ENCODE data around the gene MGAT4B. TPM values are rescaled to one million over a fixed set of nuclear protein-coding genes. Genes with fewer than 3 reads are reported as not detected.

Gene MGAT4B
- total and polyA plus RNA-seq, 2 of the 13 experiments (the other 11 are each of a cell fraction or from before 2014, with no cell fraction given), result 93.5 to 130 TPM

DNA sequence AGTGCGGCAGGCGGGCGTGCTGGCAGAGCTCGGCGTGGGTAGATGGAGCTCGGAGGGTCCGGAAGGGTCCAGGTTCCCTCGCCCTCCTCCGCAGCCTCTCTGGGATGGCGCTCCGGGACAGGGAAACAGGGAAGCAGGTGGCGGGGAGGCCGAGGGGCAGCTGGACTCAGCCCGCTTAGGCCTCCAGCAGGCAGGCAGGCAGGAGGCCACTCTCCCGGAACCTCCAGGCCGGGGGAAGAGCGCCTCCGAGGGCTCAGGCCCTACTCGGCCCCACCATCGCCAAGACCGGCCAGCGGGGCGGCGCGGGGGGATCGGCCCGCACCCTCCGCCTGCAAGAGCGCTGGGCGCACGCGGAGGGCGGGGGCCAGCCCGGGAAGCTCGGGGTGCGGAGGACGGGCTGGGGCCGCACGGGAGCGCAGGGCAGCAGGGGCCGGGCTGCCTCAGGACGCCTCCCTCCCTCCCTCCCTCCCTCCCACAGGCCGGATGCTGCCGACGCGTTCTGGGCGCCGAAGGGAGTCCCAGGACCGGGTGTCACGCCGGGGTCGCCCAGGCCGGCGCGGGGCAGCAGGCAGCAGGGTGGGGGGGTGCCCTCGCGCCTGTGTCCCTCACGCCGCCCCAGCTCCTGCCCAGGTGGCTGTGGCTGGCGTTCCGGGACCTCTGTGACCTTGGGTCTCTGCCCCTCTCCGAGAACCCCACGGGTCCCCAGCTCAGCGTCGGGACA, 977 bp downstream of the MGAT4B start (continued):
- TF ChIP-seq HOXA3 (CRISPR knock-in tag; IDR thresholded peaks at IDR 0.05) (no peak; the same call in 1 of the 2 replicates), ARHGAP35 (CRISPR knock-in tag; IDR thresholded peaks at IDR 0.05; ENCODE audit: borderline replicate concordance) (no peak), MAZ (IDR thresholded peaks at IDR 0.05; ENCODE audit: borderline replicate concordance, low read depth, low read length) (no peak), MAZ (CRISPR knock-in tag; IDR thresholded peaks at IDR 0.05; ENCODE audit: low read depth) (peak; percentile 63; the same call in 1 of the 2 replicates), SRSF4 (IDR thresholded peaks at IDR 0.05; ENCODE audit: low read depth, low read length, poor library complexity, severe bottlenecking) (no peak), PAWR (CRISPR knock-in tag; IDR thresholded peaks at IDR 0.05; ENCODE audit: borderline replicate concordance) (no peak), ZFP41 (CRISPR knock-in tag; IDR thresholded peaks at IDR 0.05; ENCODE audit: borderline replicate concordance) (no peak), JUND (CRISPR knock-in tag; IDR thresholded peaks at IDR 0.05) (no peak), CAMTA2 (CRISPR knock-in tag; IDR thresholded peaks at IDR 0.05; ENCODE audit: borderline replicate concordance) (no peak), CENPT (CRISPR knock-in tag; IDR thresholded peaks at IDR 0.05; ENCODE audit: low read depth) (0 out of 2 replicates have a peak, but pooled peaks have one; percentile 67), ZNF329 (CRISPR knock-in tag; IDR thresholded peaks at IDR 0.05; ENCODE audit: low read depth) (peak; percentile 77; the same call in 1 of the 2 replicates), NR2C2 (CRISPR knock-in tag; IDR thresholded peaks at IDR 0.05; ENCODE audit: borderline replicate concordance) (no peak), HMG20B (CRISPR knock-in tag; conservative IDR thresholded peaks at IDR 0.05) (no peak), KLF16 (CRISPR knock-in tag; IDR thresholded peaks at IDR 0.05) (0 out of 4 replicates have a peak, but pooled peaks of 1 of the 2 experiments have one; percentile 47), ASH2L (IDR thresholded peaks at IDR 0.05; ENCODE audit: insufficient read length, low read depth, low read length) (peak; percentile 32), KLF12 (CRISPR knock-in tag; IDR thresholded peaks at IDR 0.05; ENCODE audit: borderline replicate concordance) (no peak)
- TF ChIP-seq, protein P1, sequence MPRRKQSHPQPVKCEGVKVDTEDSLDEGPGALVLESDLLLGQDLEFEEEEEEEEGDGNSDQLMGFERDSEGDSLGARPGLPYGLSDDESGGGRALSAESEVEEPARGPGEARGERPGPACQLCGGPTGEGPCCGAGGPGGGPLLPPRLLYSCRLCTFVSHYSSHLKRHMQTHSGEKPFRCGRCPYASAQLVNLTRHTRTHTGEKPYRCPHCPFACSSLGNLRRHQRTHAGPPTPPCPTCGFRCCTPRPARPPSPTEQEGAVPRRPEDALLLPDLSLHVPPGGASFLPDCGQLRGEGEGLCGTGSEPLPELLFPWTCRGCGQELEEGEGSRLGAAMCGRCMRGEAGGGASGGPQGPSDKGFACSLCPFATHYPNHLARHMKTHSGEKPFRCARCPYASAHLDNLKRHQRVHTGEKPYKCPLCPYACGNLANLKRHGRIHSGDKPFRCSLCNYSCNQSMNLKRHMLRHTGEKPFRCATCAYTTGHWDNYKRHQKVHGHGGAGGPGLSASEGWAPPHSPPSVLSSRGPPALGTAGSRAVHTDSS (CRISPR knock-in tag; conservative IDR thresholded peaks at IDR 0.05), result 0 out of 2 replicates have a peak, but pooled peaks have one; percentile 63
- TF ChIP-seq, protein P2, sequence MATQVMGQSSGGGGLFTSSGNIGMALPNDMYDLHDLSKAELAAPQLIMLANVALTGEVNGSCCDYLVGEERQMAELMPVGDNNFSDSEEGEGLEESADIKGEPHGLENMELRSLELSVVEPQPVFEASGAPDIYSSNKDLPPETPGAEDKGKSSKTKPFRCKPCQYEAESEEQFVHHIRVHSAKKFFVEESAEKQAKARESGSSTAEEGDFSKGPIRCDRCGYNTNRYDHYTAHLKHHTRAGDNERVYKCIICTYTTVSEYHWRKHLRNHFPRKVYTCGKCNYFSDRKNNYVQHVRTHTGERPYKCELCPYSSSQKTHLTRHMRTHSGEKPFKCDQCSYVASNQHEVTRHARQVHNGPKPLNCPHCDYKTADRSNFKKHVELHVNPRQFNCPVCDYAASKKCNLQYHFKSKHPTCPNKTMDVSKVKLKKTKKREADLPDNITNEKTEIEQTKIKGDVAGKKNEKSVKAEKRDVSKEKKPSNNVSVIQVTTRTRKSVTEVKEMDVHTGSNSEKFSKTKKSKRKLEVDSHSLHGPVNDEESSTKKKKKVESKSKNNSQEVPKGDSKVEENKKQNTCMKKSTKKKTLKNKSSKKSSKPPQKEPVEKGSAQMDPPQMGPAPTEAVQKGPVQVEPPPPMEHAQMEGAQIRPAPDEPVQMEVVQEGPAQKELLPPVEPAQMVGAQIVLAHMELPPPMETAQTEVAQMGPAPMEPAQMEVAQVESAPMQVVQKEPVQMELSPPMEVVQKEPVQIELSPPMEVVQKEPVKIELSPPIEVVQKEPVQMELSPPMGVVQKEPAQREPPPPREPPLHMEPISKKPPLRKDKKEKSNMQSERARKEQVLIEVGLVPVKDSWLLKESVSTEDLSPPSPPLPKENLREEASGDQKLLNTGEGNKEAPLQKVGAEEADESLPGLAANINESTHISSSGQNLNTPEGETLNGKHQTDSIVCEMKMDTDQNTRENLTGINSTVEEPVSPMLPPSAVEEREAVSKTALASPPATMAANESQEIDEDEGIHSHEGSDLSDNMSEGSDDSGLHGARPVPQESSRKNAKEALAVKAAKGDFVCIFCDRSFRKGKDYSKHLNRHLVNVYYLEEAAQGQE (IDR thresholded peaks at IDR 0.05; ENCODE audit: borderline replicate concordance in 1 of 2, low read depth in 1 of 2, low read length in 2 of 2), result no peak
- TF ChIP-seq, protein P3, sequence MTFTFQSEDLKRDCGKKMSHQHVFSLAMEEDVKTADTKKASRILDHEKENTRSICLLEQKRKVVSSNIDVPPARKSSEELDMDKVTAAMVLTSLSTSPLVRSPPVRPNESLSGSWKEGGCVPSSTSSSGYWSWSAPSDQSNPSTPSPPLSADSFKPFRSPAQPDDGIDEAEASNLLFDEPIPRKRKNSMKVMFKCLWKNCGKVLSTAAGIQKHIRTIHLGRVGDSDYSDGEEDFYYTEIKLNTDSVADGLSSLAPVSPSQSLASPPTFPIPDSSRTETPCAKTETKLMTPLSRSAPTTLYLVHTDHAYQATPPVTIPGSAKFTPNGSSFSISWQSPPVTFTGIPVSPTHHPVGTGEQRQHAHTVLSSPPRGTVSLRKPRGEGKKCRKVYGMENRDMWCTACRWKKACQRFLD (CRISPR knock-in tag; IDR thresholded peaks at IDR 0.05; ENCODE audit: borderline replicate concordance), result no peak
- TF ChIP-seq, protein P4, sequence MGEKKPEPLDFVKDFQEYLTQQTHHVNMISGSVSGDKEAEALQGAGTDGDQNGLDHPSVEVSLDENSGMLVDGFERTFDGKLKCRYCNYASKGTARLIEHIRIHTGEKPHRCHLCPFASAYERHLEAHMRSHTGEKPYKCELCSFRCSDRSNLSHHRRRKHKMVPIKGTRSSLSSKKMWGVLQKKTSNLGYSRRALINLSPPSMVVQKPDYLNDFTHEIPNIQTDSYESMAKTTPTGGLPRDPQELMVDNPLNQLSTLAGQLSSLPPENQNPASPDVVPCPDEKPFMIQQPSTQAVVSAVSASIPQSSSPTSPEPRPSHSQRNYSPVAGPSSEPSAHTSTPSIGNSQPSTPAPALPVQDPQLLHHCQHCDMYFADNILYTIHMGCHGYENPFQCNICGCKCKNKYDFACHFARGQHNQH (CRISPR knock-in tag; IDR thresholded peaks at IDR 0.05), result no peak

Measured in HepG2 (cell line).